Subcutaneous adipose tissue (tissue), 4 donors: ENCODE data around the gene TLN1. TPM values are rescaled to one million over a fixed set of nuclear protein-coding genes. Genes with fewer than 3 reads are reported as not detected.

Source experiments
- total RNA-seq, 4 donors: library from RNA; depleted of rRNA; stranded (reverse); fragments of >200 nt; gene quantifications; one replicate each; pipeline ENCODE4 v1.1.0, GENCODE V29; 2016
- TF ChIP-seq, protein P1 (sequence below): fragments of 450-650 bp; IDR thresholded peaks from one replicate; pipeline ENCODE4 v1.5.1; 2016; ENCODE audit warnings: low read depth, mild to moderate bottlenecking, control low read depth, antibody characterized with exemption, moderate library complexity

Gene TLN1
- total RNA-seq, 4 donors from 2014 or later = 247 to 590 (median 461) TPM

DNA sequence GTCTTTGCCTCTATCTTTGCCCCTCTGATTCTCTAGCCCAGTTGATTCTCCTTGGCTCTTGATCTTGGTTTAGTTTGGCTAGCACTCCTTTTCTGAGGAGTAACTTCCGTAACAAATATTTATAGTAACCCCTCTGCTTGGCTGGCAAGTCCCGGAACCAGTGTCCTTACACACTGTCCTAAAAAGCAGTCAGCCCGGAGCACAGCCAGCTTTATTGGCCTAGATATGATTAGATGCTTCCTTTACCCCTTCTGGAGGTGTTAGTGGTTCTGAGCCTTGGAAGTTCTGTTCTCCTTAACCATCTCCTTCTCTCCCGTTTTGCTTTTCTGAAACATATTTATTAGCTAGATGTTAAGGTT is 39.1 kb upstream of the TLN1 start:
- TF ChIP-seq, protein P1, sequence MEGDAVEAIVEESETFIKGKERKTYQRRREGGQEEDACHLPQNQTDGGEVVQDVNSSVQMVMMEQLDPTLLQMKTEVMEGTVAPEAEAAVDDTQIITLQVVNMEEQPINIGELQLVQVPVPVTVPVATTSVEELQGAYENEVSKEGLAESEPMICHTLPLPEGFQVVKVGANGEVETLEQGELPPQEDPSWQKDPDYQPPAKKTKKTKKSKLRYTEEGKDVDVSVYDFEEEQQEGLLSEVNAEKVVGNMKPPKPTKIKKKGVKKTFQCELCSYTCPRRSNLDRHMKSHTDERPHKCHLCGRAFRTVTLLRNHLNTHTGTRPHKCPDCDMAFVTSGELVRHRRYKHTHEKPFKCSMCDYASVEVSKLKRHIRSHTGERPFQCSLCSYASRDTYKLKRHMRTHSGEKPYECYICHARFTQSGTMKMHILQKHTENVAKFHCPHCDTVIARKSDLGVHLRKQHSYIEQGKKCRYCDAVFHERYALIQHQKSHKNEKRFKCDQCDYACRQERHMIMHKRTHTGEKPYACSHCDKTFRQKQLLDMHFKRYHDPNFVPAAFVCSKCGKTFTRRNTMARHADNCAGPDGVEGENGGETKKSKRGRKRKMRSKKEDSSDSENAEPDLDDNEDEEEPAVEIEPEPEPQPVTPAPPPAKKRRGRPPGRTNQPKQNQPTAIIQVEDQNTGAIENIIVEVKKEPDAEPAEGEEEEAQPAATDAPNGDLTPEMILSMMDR = no peak

DNA sequence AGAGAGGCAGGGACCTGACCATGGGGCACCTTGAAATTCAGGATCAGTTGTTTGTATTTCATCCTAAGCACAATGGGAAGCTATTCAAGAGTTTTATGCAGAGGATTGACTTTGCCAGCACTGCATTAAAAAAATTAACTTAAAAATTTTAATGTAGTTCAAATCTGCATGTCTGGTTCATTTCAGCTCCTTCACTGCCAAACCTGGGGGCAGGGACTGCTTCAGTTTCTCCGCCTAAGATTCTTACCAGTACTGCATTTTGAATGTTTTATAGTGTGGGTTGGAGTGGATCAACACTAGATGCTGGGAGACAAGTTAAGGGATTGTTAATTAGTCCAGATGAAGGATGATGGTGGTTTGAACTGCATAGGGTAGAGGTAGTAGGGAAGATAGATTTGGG is 37.8 kb upstream of the TLN1 start:
- TF ChIP-seq, protein P1 = no peak

DNA sequence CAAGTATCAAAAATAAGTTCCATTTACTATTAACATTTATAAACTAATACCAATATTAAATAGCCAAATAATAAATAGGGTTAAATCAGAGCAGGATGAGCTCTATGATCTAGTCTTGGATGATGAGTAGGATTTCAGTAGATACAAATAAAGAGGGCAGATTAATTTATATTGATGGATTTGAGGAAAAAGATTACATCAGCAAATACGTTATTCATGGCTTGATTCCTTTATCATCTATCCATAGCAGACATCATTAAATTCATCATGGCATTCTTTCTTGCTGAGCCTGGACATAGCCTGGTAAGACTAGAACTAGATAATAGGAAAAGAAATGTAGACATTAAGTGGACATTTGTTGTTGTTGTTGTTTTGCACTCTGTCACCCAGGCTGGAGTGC is 35.5 kb upstream of the TLN1 start:
- TF ChIP-seq, protein P1 = no peak

DNA sequence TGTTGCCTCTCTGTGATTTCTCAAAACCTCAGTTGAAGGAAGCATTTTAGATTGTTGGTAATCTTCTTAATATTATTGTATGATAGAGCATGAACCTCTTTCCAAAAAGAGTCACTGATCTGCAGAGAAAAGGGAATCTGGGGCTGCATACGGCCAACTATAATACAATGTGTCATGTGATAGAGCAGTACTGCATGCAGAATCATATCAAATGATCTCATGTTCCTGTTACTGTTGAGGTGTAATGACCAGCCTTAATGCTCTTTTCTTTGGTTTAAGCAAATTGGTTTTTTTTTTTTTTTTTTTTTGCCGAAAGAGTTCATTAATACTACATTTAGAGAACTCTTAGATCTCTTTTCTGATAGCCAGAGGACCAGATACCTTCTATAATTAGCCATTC is 35.0 kb upstream of the TLN1 start:
- TF ChIP-seq, protein P1 = no peak

DNA sequence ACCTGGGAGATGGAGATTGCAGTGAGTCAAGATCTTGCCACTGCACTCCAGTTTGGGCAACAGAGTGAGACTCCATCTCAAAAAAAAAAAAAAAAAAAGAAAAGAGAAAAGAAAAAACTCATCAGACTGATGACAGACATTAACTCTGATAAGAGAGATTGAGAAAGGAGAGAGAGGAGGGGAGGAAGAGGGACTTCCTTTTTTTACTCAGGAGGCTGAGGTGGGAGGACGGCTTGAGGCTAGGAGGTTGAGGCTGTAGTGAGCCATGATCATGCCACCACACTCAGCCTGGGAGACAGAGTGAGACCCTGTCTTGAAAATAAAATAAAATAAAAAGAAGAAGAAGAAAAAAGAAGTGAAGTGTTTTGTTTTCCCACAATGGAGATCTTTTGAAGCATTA is 31.8 kb upstream of the TLN1 start:
- TF ChIP-seq, protein P1 = no peak

DNA sequence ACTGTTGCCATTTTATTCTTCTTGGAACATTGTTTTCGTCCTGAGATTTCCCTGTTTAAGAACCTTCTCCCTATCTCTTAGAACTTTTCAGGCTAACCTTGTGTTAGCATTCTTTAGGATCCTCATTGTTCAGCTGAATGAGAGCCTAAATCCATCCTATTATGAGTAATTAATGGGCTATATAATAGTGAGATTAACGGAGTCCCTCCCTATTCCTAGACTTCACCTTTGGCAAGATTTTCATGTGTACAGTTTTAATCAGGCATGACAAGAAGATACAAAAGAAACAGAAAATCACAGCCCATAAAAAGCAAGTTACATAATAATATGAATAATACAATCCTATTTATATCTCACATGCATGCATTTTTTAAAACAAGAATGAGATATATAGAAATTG is 31.2 kb upstream of the TLN1 start:
- TF ChIP-seq, protein P1 = no peak

DNA sequence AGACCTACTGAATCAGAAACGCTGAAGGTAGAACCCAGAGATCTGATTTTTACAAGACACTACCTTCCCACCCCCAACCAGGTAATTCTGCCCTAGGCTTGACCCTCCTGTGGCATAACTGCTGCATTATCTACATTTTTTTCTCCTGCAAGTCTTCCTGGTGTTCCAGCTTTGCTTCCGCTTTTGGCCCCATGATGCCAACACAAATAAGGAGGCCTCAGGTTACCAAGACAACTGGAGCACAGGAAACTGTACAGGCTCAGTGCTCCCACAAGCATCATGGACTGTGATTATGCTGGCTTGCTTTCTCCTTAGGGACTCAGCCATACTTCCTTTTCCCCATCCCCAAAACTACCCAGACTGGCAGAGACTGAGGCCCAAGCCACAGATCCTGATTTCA is 28.7 kb upstream of the TLN1 start:
- TF ChIP-seq, protein P1 = no peak

DNA sequence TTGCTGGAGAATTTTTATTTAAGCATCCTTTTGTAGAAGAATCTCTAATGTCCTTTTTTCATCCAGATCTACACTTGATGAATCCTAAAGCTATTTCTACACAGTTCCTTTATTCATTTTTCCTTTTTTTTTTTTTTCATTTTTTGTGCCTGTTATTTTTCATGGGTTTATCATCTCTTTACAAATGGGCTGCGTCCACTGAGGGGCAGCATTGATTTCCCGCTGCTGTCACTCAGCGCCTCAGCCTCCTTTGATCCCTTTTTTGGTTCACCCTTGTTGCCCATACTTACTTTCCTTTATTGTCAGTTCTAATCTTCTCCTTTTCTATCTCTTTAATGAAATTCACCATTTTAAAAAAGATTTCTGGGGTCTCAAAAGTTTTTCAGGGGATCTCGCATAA is 27.8 kb upstream of the TLN1 start:
- TF ChIP-seq, protein P1 = no peak
